ENCODE data around the gene ADGRF3.

DNA sequence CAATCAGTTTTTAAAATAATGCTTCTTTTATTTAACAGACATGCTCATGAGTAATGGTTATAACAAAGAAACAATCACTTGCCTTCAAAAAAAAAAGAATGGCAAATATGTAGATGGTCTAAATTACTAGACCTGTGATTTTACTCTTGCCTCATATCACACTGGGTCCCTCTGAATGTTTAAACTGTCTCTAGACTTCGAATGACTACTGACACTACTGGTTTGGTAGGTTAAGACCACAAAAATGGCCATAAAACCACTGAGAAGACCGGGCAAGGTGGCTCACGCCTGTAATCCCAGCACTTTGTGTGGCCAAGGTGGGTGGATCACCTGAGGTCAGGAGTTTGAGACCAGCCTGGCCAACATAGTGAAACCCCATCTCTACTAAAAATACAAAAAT, 5.8 kb downstream of the ADGRF3 start:
- TF ChIP-seq NFRKB (IDR thresholded peaks at IDR 0.05) = no peak
- TF ChIP-seq ARNT (IDR thresholded peaks at IDR 0.05) = no peak
- no peak for TF ChIP-seq FOXM1 (IDR thresholded peaks at IDR 0.05; ENCODE audit: borderline replicate concordance)
